Frontal cortex (tissue), 4 donors: ENCODE results near the gene FRAT1. TPM values are rescaled to one million over a fixed set of nuclear protein-coding genes. Genes with fewer than 3 reads are reported as not detected.
A peak's percentile ranks its signal among the peaks of the same experiment; 100 is the strongest.
"Not testable (repeated sequence)": the region's sequence is repeated elsewhere in the genome, so short reads cannot be mapped to it uniquely, and the experiment has no call there.

ENCODE experiments used
- DNase-seq, 2 donors: peaks; one replicate each; pipeline ENCODE4 v3.0.0; 2012; ENCODE audit warnings: low spot score in 2 of 2
- FAIRE-seq: peaks from 2 replicates; lab custom pipeline; 2012; peaks lifted over from hg19 to GRCh38; lab: Jason Lieb, UNC
- total RNA-seq: library from RNA; depleted of rRNA; stranded (reverse); fragments of >200 nt; gene quantifications from one replicate; pipeline ENCODE4 v1.2.3, GENCODE V29; 2014
- donor health status: control.
- donor health status: control.
- donor health status: control.

The FRAT1 gene
- total RNA-seq, 1 donor from 2014 or later: 4.9 TPM

DNA sequence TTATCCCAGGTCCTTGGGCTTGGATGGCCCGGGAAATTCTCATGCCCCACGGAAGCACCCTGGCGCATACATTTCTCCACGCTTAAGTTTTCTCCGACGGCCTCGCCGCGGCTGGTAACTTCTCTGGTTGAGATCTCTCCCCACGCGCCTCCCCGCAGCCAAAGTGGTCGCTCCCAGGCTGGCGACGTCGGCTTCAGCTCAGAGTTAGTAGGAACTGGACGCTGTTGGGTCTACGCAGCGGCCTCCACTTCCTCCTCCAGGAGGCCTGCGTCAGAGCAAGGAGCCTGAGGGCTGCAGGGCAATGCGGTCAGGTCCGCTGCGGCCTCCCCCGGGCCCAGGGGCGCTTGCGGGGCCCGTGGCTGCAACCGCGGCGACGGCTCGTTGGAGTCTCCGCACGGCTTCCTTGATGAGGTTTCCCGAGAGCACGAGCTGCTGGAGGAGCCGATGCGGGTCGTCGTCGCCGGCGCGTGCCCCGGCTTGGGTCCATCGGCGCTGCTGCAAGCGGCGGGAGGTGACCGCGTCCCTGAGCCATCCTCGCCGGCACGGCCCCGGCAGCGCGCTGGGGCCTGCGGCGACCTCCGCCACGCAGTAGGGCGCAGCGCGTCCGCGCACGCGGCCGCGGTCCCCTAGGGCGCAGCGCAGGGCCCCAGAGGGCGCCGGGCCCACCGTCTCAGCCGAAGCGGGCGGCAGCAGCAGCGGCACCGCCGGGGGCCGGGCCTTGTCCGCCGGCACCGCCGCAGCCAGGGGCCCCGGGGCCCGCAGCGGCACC, 14.7 kb downstream of the FRAT1 start:
- FAIRE-seq: no peak
- peak in 1 of 2 donors; percentile 52 for DNase-seq

DNA sequence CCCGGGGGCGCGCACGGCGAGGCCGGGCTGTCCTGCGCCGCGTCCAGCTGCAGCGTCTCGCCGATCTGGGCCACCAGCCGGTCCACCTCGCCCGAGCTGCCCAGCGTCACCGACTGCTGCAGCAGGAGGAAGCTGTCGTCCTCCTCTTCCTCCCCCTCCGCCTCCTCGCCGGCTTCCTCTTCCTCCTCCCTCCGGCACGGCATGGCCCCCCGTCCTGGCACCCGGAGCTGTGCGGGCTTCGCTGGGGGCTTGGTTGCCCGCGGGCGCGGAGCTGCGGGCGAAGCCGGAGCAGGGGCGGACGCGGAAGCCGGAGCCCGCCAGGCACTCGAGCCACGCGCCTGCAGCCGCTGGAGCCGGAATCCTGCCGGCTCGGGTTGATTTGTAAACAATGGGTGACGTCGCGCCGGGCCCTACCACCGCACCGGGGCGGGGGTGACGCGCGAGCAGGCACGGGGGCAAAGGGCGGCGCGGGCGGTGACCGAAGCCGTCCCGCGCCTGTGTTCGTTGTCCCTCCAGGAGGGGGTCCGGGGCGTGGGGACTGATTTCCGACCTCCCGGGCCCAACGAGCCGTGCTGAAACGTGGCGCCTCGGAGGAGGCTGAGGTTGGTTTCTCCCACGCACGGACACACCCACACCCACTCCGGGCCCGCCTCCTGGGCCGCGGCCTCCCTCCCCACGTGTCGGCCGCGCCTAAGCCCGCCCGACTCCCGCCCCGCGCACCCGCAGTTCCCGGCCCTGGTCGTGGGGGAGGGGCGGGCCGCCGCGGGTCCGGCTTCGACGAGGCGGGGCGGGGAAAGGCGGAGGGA, 15.5 kb downstream of the FRAT1 start, which contains the start of gene FRAT2:
FRAT2 (minus strand) TSS at position 360 of the 806 bp plus-strand sequence; CDS start at position 203, 157 bp downstream.
- FAIRE-seq (no peak), DNase-seq (peak; percentile 96 to 99)

DNA sequence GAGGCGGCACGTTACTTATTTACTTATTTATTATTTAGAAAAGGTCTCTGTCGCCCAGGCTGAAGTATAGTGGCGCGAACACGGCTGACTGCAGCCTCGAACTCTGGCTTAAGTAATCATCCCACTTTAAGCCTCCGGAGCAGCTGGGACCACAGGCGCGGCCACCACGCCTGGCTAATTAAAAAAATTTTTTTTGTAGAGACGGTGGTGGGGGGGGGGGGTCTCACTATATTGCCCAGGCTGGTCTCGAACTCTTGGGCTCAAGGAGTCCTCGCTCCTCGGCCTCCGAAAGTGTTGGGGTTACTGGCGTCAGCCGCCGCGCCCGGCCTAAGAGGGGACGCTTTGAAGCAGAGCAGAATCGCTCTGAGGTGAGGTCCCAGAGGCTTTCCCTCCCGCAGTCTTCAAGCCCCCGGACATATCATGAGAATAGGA, 16.1 kb downstream of the FRAT1 start:
- DNase-seq (no peak), FAIRE-seq (no peak)

DNA sequence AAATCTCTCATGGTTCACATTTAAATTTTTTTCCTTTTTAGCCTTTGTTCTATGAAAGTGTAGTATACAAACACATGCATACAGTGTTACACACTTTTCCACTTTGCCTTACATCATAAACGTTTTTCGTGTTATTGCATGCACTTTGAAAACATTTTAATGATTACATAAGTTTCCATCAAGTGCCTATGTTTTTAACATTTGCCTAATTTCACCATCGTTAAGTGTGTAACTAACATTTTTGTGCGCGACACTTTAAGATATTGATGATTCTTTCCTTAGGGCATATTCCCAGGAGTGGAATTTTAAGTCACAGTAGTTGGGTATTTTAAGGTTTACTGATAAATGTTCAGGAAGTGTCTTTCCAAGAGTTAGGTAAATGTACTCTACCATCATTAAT, 16.9 kb downstream of the FRAT1 start:
- FAIRE-seq (no peak), DNase-seq (no peak)

DNA sequence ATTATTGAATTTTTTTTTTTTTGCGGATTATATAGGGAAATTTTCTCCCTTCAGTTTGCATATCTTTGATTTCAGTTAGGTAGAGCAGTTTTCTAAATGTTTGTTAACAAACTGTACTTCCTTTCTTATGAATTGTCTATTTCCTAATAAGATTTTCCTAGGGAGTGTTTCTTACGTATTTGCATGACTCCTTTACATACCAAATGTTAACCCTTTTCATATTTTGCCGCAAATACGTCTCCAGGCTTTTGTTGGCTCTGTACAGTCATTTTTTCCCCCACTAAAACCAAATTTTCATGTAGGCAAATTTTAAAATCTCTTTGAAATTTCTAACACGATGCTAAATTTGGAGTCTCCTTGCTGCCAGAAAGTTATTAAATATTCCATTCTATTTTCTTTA, 17.4 kb downstream of the FRAT1 start:
- DNase-seq: no peak
- no peak for FAIRE-seq

DNA sequence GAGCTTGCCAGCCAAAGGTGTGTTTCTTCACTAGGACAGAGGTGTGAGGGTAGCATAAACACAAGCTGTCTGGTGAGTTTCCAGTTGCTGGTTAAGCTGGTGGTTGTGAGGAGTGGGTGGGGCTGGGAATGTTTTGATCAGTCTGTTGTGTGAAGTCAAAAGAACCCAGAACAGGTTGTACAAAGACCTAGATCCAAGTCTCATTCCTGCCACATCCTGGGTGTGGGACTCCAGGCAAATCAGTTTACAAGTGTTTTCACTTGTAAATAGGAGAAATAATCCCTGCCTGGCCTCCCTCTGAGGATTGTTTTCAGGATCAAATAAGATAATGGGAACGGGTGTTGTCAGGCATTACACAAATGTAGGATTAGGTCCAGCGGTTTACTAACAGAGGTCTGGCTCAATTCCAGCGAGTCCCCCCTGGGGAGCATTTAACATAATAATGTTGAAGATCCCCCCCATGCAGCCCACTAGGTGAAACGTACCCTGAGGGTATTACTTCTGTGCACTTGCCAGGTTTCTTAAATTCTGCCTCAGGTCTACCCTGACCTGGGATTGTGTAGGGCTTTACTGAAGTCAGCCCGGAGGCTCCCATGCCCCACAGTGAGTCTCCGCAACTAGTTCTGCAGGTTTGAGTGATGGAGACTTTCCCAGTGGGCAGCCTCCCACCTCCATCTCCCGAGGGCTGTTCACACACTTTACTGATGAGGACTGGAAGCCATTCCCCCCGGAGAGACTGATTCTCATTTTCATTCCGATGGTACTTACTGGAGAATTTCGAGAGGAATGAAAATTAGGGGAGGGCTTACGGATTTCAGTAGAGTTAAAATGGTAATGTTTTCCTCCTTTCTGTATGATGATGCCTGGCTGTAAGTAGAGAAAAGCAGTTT, 18.1 kb downstream of the FRAT1 start:
- FAIRE-seq (no peak), DNase-seq (no peak)

DNA sequence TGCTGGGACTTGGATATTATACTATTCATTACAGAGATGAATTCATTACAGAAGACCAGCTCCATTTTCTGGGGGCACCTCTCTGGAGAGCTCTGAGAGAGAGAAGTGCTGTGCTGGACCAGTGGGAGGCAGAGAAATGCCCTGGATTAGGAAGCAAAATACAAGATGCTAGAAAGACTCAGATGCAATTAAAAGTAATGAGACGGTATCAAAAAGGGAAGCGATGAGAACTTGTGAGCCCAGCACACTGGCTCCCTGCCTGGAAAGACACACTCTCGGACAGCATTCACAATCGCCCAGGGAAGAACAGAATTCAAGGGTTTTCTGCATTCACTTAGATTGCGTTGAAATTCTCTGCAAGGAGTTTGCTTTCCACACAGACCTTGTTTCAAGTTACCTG, 19.0 kb downstream of the FRAT1 start:
- FAIRE-seq (no peak), DNase-seq (no peak)

DNA sequence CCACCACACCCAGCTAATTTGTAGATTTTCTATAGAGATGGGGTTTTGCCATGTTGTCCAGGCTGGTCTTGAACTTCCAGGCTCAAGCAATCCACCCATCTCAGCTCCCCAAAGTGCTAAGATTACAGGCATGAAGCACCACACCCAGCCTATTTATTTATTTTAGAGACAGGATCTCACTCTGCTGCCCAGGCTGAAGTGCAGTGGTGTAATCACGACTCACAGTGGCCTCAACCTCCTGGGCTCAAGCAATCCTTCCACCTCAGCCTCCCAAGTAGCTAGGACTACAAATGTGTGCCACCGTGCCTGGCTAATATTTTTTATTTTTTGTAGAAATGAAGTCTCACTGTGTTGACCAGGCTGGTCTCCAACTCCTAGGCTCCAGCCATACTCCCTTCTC, 22.3 kb downstream of the FRAT1 start:
- no peak for DNase-seq
- no peak for FAIRE-seq

DNA sequence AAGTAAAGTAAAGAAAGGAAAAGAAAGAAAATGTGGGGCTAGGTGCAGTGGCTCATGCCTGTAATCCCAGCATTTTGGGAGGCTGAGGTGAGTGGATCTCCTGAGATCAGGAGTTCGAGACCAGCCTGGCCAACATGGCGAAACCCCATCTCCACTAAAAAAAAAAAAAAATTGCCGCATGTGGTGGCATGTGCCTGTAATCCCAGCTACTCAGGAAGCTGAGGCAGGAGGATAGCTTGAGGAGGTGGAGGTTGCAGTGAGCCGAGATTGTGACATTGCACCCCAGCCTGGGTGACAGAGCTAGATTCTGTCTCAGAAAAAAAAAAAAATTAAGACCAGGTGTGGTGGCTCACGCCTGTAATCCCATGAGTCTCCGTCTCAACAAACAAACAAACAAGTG, 24.6 kb downstream of the FRAT1 start:
- FAIRE-seq, DNase-seq: not testable (repeated sequence)

DNA sequence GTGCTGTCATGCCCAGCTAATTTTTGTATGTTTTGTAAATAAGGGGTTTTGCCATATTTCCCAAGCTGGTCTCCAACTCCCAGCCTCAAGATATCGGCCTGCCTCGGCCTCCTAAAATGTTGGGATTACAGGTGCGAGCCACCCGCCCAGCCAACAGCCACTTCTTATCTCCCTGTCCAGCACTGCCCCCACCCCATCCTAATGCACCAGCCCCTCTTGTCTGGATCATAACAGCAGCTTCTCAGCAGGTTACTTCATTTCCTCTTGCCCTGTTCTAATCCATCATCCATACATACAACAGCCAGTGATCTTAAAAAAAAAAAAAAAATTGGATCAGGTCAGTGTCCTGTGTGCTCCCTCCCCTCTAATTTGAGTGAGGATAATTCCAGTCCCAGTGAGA, 28.2 kb downstream of the FRAT1 start:
- DNase-seq (no peak), FAIRE-seq (no peak)

DNA sequence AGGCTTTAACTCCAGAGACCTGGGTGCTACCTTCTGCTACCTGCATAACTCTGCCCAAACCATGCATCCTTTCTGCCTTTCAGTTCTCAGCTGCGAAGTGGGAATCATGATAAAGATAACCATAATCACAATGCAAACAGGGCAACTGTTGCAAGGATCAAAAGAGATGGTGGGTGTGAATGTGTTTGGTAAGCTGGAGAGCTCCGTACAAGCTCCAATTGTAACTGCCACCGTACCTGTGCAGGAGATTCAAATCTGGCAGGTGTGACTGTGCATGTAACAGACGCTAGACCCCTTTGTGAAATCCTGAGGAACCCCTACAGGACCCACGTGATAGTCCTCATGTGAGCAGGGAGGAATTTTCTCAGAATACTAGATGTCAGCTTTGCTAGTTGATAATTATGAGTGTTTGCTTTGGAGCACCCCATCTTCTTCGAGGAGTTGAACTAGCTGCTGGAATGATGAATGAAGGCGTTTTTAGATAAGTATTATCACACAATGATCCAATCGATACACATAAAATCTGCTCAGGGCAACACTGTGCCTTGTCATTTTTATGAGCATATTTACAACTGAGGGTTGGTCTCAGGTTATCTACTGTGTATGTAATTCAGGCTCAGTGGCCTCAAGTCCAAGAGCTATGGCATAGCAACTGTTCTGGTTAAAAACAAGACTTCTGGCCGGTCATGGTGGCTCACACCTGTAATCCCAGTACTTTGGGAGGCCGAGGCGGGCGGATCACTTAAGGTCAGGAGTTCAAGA, 30.9 kb downstream of the FRAT1 start:
- DNase-seq: no peak
- no peak for FAIRE-seq

DNA sequence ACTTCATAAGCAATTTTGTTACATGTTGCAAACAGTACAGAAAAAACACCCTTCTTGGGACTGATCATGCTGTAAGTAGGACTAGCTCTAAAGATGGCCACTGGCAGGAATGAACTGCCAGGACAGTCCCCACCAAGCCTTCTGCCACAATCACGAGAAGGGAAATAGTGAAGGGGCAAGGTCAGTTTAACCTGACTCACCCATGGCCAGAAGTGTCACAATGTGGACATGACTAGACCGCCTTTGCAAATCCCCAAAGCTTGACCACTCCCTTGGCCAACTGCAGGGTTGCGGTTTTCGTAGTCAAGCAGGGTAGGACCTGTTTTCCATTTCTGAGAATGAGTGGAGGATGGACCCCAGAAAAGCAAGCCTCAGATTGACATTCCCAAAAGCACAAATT, 34.9 kb downstream of the FRAT1 start:
- DNase-seq: no peak
- no peak for FAIRE-seq

DNA sequence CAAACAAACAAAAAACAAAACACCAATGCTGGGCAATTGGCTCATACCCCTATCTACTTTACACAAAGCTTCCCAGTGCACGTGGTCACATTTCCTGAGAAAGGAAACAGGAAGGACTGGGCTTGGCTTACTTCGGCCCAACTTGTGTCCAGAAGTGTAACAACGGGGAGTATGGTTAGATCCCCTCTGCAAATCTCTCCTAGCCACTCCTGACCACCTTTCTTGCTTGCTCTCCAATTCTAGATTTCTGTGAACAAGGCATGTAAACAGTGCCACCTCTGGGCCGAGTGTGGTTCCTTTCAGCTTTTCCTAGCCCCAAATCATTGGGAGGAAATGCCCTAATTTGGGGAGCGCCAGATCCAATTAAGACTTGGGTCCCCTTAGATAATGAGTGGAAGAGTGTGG, 36.5 kb downstream of the FRAT1 start:
- FAIRE-seq (no peak), DNase-seq (peak in 1 of 2 donors; percentile 53)

DNA sequence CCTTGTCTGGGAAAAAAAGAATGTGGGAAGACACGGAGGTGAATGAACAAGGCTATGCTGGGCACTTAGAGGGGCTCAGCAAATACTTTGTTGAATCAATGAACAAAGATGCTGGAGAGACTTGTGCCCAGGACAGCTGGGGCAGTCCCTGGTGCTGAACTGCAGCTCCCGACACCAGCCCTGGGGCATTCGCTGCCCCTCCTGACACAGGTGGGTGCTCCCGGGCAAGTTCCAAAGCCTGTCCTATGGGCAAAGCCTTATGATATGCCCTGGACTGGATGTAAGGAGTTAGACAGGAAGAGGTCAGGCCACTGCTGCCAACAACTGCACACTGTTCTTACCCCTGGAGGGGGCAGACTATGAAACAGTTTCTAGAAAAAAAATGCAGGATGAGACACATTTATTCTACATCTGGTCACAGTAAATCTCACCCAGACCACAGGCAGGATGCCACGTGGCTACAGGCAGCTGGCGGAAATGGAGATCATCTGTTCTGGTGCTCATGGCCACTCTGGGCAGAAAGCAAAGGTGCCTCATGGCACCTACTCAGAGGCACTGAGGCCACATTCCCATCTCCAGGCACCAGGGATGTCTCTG, 37.3 kb downstream of the FRAT1 start:
- FAIRE-seq (no peak), DNase-seq (no peak)

DNA sequence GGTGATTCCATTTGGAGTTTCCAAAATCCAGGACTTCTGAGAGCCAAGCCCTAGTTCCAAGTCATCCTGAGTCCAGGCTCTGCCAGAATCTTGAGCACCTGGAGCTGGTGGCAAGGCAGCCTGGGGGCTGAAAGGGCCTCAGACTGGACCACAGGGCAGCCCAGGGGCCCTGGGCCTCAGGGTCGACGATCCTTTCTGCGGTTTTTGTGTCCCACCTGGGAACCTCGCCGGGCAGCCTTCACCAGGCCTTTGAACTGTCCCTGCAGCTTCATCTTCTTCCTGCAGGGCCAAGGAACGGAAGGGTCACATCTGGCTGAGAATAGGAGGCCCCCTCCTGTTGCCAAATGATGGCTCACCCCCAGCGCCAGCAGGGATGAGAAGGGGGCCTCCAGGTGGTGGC, 37.8 kb downstream of the FRAT1 start:
- DNase-seq (no peak), FAIRE-seq (no peak)

DNA sequence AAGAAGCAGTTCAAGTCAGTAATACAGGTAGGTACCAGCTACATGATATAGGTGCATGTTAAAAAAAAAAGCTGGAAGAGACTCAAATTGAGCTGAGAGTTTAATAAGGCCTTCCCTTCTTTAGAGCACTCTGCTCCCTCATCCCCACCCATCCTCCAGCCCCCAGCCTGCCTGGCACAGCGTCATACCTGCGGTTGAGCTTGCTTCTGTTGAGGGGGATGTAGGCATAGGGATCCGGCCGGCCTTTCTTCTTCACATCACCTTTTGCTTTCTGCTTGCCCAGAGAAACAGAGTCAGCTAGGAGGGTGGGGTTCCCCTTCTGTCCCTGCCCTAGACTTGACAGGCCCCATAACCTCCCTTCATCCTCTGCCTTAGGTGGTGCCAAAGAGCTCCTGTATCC, 39.3 kb downstream of the FRAT1 start:
- DNase-seq: no peak
- FAIRE-seq: no peak

DNA sequence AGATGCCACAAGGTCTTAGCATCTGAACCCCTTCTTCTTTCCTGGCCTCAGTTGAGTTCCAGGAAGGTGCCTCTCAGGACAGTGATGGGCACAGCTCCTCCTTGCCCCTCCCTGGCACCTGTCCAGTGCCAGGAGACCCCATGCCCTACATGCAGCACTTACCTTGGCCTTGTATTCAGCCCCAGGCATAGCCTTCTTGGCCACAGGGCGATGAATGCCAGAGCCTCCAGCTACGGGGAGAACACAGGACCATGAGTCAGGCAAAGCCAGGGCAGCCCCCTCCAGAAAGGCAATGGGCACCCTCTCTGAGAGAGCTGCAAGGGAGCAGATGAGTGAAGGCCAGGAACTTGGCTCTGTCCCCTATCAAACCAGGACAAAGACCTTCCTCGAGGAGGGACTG, 39.7 kb downstream of the FRAT1 start:
- FAIRE-seq (no peak), DNase-seq (no peak)

DNA sequence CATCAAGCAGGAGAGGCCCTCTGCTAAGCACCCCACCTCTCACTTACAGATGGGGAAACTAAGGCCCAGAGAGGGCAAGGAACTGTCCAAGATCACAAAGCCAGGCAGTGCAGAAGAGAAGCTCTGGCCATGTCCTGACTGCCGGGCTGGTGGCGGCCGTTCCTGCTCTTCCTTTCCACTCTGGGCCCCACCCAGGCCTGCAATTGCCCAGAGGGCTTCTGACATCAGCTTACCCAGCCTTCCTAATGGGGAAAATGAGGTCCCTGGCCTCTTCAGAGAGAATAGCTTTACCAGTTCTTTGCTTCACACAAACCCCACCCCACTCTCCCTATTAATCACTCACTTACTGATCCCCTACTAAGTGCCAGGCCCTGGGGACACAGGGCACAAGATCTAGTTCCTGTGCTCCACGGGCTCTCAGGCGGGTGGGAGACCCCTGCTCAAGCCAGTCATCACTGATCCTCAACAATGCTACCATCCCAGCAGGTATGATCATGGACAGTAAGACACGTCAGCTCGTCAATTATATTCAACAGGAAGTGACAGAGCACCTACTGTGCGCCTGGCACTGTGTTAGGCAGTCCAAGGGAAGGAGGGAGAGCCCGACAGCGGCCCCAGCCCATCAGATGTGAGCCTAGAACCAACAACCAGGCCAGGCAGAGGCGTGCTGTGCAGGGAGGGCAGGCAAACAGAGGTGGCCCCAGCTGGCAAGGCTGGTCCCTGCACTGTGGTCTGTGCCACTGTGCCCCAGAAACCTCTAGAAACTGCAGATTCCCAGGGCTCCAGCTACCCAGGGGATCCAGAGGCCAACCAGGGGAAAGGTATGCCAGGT, 41.9 kb downstream of the FRAT1 start:
- FAIRE-seq (no peak), DNase-seq (no peak)
